Smooth muscle cell (in vitro differentiated cells): Measurements from ENCODE around the gene SCP2D1. TPM values are rescaled to one million over a fixed set of nuclear protein-coding genes. Genes with fewer than 3 reads are reported as not detected.

ENCODE experiments used
- DNase-seq: peaks from one replicate; lab custom pipeline; 2025; ENCODE audit not compliant: unreplicated experiment; lab: John Stamatoyannopoulos, UW
- H2AFZ ChIP-seq: fragments of 200-600 bp; sonication (generic); 2 replicates; pipeline ENCODE4 v1.6.0; 2016; ENCODE audit warnings: antibody characterized with exemption, low read depth, mild to moderate bottlenecking
- H3F3A ChIP-seq: fragments of 200-600 bp; sonication (generic); 2 replicates; pipeline ENCODE4 v1.6.0; 2017; ENCODE audit warnings: antibody characterized with exemption, low read depth
- H3K27ac ChIP-seq: fragments of 200-600 bp; sonication (generic); 2 replicates; pipeline ENCODE4 v1.5.1; 2016; ENCODE audit warnings: low read depth, mild to moderate bottlenecking
- H3K27me3 ChIP-seq: fragments of 200-600 bp; sonication (generic); 2 replicates; pipeline ENCODE4 v1.6.1; 2016; ENCODE audit warnings: low read depth, mild to moderate bottlenecking
- H3K36me3 ChIP-seq: fragments of 200-600 bp; sonication (generic); 2 replicates; pipeline ENCODE4 v1.5.1; 2016; ENCODE audit warnings: low read depth
- H3K4me1 ChIP-seq: fragments of 200-600 bp; sonication (generic); 2 replicates; pipeline ENCODE4 v1.5.1; 2016; ENCODE audit warnings: low read depth
- H3K4me2 ChIP-seq: fragments of 200-600 bp; sonication (generic); 2 replicates; pipeline ENCODE4 v1.6.0; 2016; ENCODE audit warnings: mild to moderate bottlenecking
- H3K4me3 ChIP-seq: fragments of 200-600 bp; sonication (generic); 2 replicates; pipeline ENCODE4 v1.5.1; 2016; ENCODE audit warnings: mild to moderate bottlenecking
- H3K79me2 ChIP-seq: fragments of 200-600 bp; sonication (generic); 2 replicates; pipeline ENCODE4 v1.6.0; 2016; ENCODE audit warnings: low read depth, mild to moderate bottlenecking
- H3K9ac ChIP-seq: fragments of 200-600 bp; sonication (generic); 2 replicates; pipeline ENCODE4 v1.6.0; 2016; ENCODE audit warnings: low read depth
- H3K9me3 ChIP-seq: fragments of 200-600 bp; sonication (generic); replicated peaks from 2 replicates; pipeline ENCODE4 v1.5.1; 2016; ENCODE audit warnings: low read depth
- H4K20me1 ChIP-seq: fragments of 200-600 bp; sonication (generic); 2 replicates; pipeline ENCODE4 v1.6.0; 2016; ENCODE audit warnings: low read depth
- WGBS: methylation state at CpG from one replicate; pipeline ENCODE4 v1.1.7; 2016; ENCODE audit warnings: low lambda C conversion rate; 5-methylcytosine and 5-hydroxymethylcytosine counted together
- polyA plus RNA-seq: library from polyadenylated mRNA; unstranded; fragments of >200 nt; fragmentation: Nextera tagmentation; extraction: Ambion mirVana; gene quantifications from 2 replicates; pipeline ENCODE4 v1.2.1, GENCODE V29; 2016
- total RNA-seq: library from RNA; depleted of rRNA; stranded (reverse); fragments of >200 nt; gene quantifications from 2 replicates; pipeline ENCODE4 v1.2.3, GENCODE V29; 2014
- TF ChIP-seq, protein P1 (sequence below): fragments of 200-600 bp; sonication (generic); IDR thresholded peaks from 2 replicates; pipeline ENCODE4 v1.5.1; 2017; ENCODE audit warnings: borderline replicate concordance, mild to moderate bottlenecking, antibody characterized with exemption; ENCODE audit not compliant: insufficient read depth, poor library complexity, severe bottlenecking

The SCP2D1 gene
- total and polyA plus RNA-seq, 2 experiments from 2014 or later = not detected

GRCh38 chr20:18855882-18856281, 42.3 kb downstream of the SCP2D1 start:
- Histone ChIP-seq H4K20me1 (no peaks in the 10 kb centered on the region), H3K9me3 (no peaks in the 10 kb centered on the region), H2AFZ (no peak overlapping the region), H3K9ac (no peak overlapping the region), H3K27ac (no peak overlapping the region), H3K4me2 (no peak overlapping the region), H3F3A (no peaks in the 10 kb centered on the region), H3K4me1 (peaks cover 4% of the 10 kb centered on the region), H3K36me3 (no peaks in the 10 kb centered on the region), H3K4me3 (no peak overlapping the region), H3K27me3 (no peaks in the 10 kb centered on the region), H3K79me2 (no peaks in the 10 kb centered on the region)
- TF ChIP-seq, protein P1, sequence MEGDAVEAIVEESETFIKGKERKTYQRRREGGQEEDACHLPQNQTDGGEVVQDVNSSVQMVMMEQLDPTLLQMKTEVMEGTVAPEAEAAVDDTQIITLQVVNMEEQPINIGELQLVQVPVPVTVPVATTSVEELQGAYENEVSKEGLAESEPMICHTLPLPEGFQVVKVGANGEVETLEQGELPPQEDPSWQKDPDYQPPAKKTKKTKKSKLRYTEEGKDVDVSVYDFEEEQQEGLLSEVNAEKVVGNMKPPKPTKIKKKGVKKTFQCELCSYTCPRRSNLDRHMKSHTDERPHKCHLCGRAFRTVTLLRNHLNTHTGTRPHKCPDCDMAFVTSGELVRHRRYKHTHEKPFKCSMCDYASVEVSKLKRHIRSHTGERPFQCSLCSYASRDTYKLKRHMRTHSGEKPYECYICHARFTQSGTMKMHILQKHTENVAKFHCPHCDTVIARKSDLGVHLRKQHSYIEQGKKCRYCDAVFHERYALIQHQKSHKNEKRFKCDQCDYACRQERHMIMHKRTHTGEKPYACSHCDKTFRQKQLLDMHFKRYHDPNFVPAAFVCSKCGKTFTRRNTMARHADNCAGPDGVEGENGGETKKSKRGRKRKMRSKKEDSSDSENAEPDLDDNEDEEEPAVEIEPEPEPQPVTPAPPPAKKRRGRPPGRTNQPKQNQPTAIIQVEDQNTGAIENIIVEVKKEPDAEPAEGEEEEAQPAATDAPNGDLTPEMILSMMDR = no peak
- 90% methylated on average over 2 of the region's 2 CpGs for WGBS
- no peak for DNase-seq

DNA sequence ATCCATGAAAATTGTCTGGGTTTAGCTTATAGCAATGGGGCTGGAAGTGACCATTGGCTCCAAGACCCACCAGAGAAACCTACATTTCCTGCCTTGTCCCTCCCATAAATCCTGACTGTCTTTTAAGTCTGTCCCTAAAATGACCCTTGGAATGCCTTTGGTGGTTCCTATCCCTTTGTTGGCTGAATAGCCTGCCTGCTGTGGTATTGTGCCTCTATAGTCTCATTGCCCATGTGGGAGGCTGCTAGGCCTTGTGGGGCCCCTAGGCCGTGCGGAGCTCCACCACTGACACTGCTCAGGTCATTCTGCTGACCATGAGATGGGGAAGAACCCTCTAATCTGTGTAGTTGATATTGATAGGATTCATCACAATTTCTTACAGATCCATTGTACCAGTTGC, 43.3 kb downstream of the SCP2D1 start:
- 50% methylated on average over 2 of the region's 2 CpGs for WGBS
- Histone ChIP-seq H3F3A (no peaks in the 10 kb centered on the region), H3K9ac (no peak overlapping the region), H3K4me1 (peaks cover 4% of the 10 kb centered on the region), H3K4me2 (no peak overlapping the region), H2AFZ (no peak overlapping the region), H4K20me1 (no peaks in the 10 kb centered on the region), H3K79me2 (no peaks in the 10 kb centered on the region), H3K27me3 (no peaks in the 10 kb centered on the region), H3K4me3 (no peak overlapping the region), H3K9me3 (no peaks in the 10 kb centered on the region), H3K27ac (peak overlapping the region; percentile 77), H3K36me3 (no peaks in the 10 kb centered on the region)
- no peak for DNase-seq
- TF ChIP-seq, protein P1 = no peak

DNA sequence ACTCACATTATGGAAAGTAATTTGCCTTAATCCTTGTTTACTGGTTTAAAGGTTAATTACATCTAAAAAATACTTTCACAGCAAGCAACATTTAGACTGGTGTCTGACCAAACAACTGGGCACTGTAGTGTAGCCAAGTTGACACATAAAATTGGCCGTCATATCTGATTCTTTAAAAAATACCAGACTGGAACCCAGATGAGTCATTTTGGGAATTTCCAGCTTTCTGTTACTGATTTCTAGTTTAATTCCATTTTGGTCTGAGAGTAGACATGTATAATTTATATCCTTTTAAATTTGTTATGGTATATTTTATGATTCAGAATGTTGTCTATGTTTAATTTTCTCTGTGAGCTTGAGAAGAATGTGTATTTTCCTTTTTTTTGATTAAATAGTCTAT, 44.1 kb downstream of the SCP2D1 start:
- TF ChIP-seq, protein P1 = no peak
- WGBS = 50% methylated on average over 1 of the region's 1 CpG
- H4K20me1 ChIP-seq = no peaks in the 10 kb centered on the region
- no peak for DNase-seq
- peak overlapping the region; percentile 33 for H3K4me2 ChIP-seq
- peak overlapping the region; percentile 77 for H3K27ac ChIP-seq
- no peaks in the 10 kb centered on the region for H3K27me3 ChIP-seq
- H2AFZ ChIP-seq = no peak overlapping the region
- no peaks in the 10 kb centered on the region for H3K9me3 ChIP-seq
- H3K36me3 ChIP-seq = no peaks in the 10 kb centered on the region
- H3K4me3 ChIP-seq = no peak overlapping the region
- no peaks in the 10 kb centered on the region for H3K79me2 ChIP-seq
- peaks cover 4% of the 10 kb centered on the region for H3K4me1 ChIP-seq
- H3F3A ChIP-seq = no peaks in the 10 kb centered on the region
- peak overlapping the region; percentile 38 for H3K9ac ChIP-seq

DNA sequence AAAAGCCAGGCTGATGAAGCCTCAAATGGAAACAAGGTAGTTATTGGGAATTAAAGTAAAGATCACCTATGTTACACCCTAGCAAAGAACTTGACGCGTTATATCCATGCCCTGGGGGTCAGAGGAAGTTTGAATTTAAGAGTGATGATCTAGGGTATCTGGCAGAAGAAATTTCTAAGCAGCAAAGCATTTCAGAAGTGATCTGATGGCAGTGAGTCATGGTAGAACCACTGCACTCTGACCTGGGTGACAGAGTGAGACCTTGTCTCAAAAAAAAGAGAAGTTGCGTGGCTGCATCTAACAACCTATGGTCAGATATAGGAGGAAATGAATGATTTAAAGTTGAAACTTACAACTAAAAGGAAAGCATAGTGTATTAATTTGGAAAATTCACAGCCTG, 45.2 kb downstream of the SCP2D1 start:
- H3K27me3 ChIP-seq = no peaks in the 10 kb centered on the region
- H3K9me3 ChIP-seq = no peaks in the 10 kb centered on the region
- peak overlapping the region; percentile 77 for H3K27ac ChIP-seq
- 74% methylated on average over 3 of the region's 3 CpGs for WGBS
- DNase-seq = no peak
- no peak overlapping the region for H3K4me2 ChIP-seq
- no peaks in the 10 kb centered on the region for H3K79me2 ChIP-seq
- TF ChIP-seq, protein P1 = no peak
- peaks cover 4% of the 10 kb centered on the region for H3K4me1 ChIP-seq
- H2AFZ ChIP-seq = no peak overlapping the region
- no peak overlapping the region for H3K9ac ChIP-seq
- H3K36me3 ChIP-seq = no peaks in the 10 kb centered on the region
- no peaks in the 10 kb centered on the region for H3F3A ChIP-seq
- no peak overlapping the region for H3K4me3 ChIP-seq
- H4K20me1 ChIP-seq = no peaks in the 10 kb centered on the region
